ENCODE data around the gene ZNF138.

The ZNF138 gene

GRCh38 chr7:64876792-64877713 lies 82.8 kb downstream of the ZNF138 start:
- peak; percentile 56 for DNase-seq

- no peak for DNase-seq
These were observed 83.7 kb downstream of the ZNF138 start for GRCh38 chr7:64877714-64878610.

GRCh38 chr7:64878684-64879083 lies 84.5 kb downstream of the ZNF138 start:
- no peak for DNase-seq

- DNase-seq = peak; percentile 9
These were observed 85.0 kb downstream of the ZNF138 start for GRCh38 chr7:64879086-64879730.

GRCh38 chr7:64879800-64880199 lies 85.6 kb downstream of the ZNF138 start:
- no peak for DNase-seq

GRCh38 chr7:64880322-64881297 lies 86.4 kb downstream of the ZNF138 start:
- no peak for DNase-seq

GRCh38 chr7:64881461-64882287 lies 87.4 kb downstream of the ZNF138 start:
- DNase-seq = no peak

GRCh38 chr7:64882341-64883112 lies 88.3 kb downstream of the ZNF138 start:
- DNase-seq = peak; percentile 52
